HepG2 (cell line): ENCODE data around the gene SERTAD1. TPM values are rescaled to one million over a fixed set of nuclear protein-coding genes. Genes with fewer than 3 reads are reported as not detected.

Source experiments
- ATF5 ChIP-seq: sonication (generic); formaldehyde crosslinking; IDR thresholded peaks from 2 replicates; pipeline ENCODE4 v1.4.0; 2020; ENCODE audit warnings: mild to moderate bottlenecking, low read depth, missing genetic modification reagents
- ATF6 ChIP-seq: sonication (generic); formaldehyde crosslinking; conservative IDR thresholded peaks from 2 replicates; pipeline ENCODE4 v1.4.0; 2020; ENCODE audit warnings: missing genetic modification reagents
- CHD2 ChIP-seq: IDR thresholded peaks from 2 replicates; pipeline ENCODE4 v1.6.1; 2011; ENCODE audit warnings: low read depth, low read length, improper control_type of control experiment
- FLYWCH1 ChIP-seq: sonication (generic); formaldehyde crosslinking; IDR thresholded peaks from 2 replicates; pipeline ENCODE4 v1.8.1; 2023; ENCODE audit warnings: mild to moderate bottlenecking, missing genetic modification reagents
- FOXK1 ChIP-seq: sonication (generic); formaldehyde crosslinking; IDR thresholded peaks from 2 replicates; pipeline ENCODE4 v1.4.0; 2020; ENCODE audit warnings: low read depth, missing genetic modification reagents, borderline replicate concordance
- PAXIP1 ChIP-seq: sonication (generic); formaldehyde crosslinking; conservative IDR thresholded peaks from 2 replicates; pipeline ENCODE4 v1.4.0; 2020; ENCODE audit warnings: mild to moderate bottlenecking, missing genetic modification reagents, moderate library complexity
- SP2 ChIP-seq: sonication (generic); formaldehyde crosslinking; IDR thresholded peaks from 2 replicates; pipeline ENCODE4 v1.5.1; 2020; ENCODE audit warnings: mild to moderate bottlenecking, missing genetic modification reagents
- SRSF1 ChIP-seq: fragments of 200-400 bp; formaldehyde crosslinking; optimal IDR thresholded peaks from 2 replicates; pipeline ENCODE3; 2017; ENCODE audit warnings: mild to moderate bottlenecking, low read depth, low read length, moderate library complexity
- ZNF546 ChIP-seq: sonication (generic); formaldehyde crosslinking; conservative IDR thresholded peaks from 2 replicates; pipeline ENCODE4 v1.8.1; 2023; ENCODE audit warnings: mild to moderate bottlenecking, missing genetic modification reagents
- ZNF605 ChIP-seq: sonication (generic); formaldehyde crosslinking; IDR thresholded peaks from 2 replicates; pipeline ENCODE4 v1.8.0; 2022; ENCODE audit warnings: mild to moderate bottlenecking, missing genetic modification reagents
- ZNF616 ChIP-seq: sonication (generic); formaldehyde crosslinking; IDR thresholded peaks from 2 replicates; pipeline ENCODE4 v1.5.0; 2020; ENCODE audit warnings: low read depth, mild to moderate bottlenecking, missing genetic modification reagents
- ZSCAN9 ChIP-seq: IDR thresholded peaks from 2 replicates; pipeline ENCODE4 v1.6.1; 2016; ENCODE audit warnings: borderline replicate concordance
- polyA plus RNA-seq, 8 experiments: library from polyadenylated mRNA; depleted of rRNA in 3 of 8; stranded (reverse) in 7 of 8; unstranded in 1 of 8; fragments of >200 nt; fragmentation: Illumina TruSeq in 4 of 8; extraction: Trizol in 4 of 8; gene quantifications; 2 replicates each; pipeline versions ENCODE4 v1.2.1 to v1.2.3, GENCODE V29; 2011 to 2016; ENCODE audit warnings: low read depth in 4 of 8, missing spikeins in 1 of 8, mixed read lengths in 1 of 8; ENCODE audit not compliant: insufficient read depth in 1 of 8
- total RNA-seq, 5 experiments: library from RNA; depleted of rRNA; stranded (reverse); fragments of >200 nt; fragmentation: Illumina TruSeq; extraction: Trizol; gene quantifications; 2 replicates each; pipeline ENCODE4 v1.2.3, GENCODE V29; 2016; ENCODE audit warnings: low read depth in 1 of 5
- TF ChIP-seq, protein P1 (sequence below): sonication (generic); formaldehyde crosslinking; IDR thresholded peaks from 2 replicates; pipeline ENCODE4 v1.4.0; 2020; ENCODE audit warnings: missing genetic modification reagents
- TF ChIP-seq, protein P2 (sequence below): sonication (generic); formaldehyde crosslinking; IDR thresholded peaks from 2 replicates; pipeline ENCODE4 v1.5.0; 2020; ENCODE audit warnings: mild to moderate bottlenecking, missing genetic modification reagents

SERTAD1 gene
- total and polyA plus RNA-seq, 2 of the 13 experiments (the other 11 are each of a cell fraction or from before 2014, with no cell fraction given) = 4.3 to 4.5 TPM

- TF ChIP-seq PAXIP1 (no peak; the same call in none of the 2 replicates), FLYWCH1 (CRISPR knock-in tag) (0 out of 2 replicates have a peak, but pooled peaks have one; percentile 12), FOXK1 (CRISPR knock-in tag) (peak; percentile 34; the same call in 1 of the 2 replicates), CHD2 (peak; percentile 54; the same call in 1 of the 2 replicates), ZNF616 (CRISPR knock-in tag) (peak; percentile 70; the same call in 1 of the 2 replicates), ZNF546 (no peak), ATF5 (CRISPR knock-in tag) (no peak), ATF6 (CRISPR knock-in tag) (no peak), SP2 (CRISPR knock-in tag) (peak; percentile 77), SRSF1 (peak; percentile 81), ZNF605 (CRISPR knock-in tag) (peak; percentile 67), ZSCAN9 (0 out of 2 replicates have a peak, but pooled peaks have one; percentile 29)
- TF ChIP-seq, protein P1, sequence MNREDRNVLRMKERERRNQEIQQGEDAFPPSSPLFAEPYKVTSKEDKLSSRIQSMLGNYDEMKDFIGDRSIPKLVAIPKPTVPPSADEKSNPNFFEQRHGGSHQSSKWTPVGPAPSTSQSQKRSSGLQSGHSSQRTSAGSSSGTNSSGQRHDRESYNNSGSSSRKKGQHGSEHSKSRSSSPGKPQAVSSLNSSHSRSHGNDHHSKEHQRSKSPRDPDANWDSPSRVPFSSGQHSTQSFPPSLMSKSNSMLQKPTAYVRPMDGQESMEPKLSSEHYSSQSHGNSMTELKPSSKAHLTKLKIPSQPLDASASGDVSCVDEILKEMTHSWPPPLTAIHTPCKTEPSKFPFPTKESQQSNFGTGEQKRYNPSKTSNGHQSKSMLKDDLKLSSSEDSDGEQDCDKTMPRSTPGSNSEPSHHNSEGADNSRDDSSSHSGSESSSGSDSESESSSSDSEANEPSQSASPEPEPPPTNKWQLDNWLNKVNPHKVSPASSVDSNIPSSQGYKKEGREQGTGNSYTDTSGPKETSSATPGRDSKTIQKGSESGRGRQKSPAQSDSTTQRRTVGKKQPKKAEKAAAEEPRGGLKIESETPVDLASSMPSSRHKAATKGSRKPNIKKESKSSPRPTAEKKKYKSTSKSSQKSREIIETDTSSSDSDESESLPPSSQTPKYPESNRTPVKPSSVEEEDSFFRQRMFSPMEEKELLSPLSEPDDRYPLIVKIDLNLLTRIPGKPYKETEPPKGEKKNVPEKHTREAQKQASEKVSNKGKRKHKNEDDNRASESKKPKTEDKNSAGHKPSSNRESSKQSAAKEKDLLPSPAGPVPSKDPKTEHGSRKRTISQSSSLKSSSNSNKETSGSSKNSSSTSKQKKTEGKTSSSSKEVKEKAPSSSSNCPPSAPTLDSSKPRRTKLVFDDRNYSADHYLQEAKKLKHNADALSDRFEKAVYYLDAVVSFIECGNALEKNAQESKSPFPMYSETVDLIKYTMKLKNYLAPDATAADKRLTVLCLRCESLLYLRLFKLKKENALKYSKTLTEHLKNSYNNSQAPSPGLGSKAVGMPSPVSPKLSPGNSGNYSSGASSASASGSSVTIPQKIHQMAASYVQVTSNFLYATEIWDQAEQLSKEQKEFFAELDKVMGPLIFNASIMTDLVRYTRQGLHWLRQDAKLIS (CRISPR knock-in tag) = peak; percentile 73; the same call in 1 of the 2 replicates
- TF ChIP-seq, protein P2, sequence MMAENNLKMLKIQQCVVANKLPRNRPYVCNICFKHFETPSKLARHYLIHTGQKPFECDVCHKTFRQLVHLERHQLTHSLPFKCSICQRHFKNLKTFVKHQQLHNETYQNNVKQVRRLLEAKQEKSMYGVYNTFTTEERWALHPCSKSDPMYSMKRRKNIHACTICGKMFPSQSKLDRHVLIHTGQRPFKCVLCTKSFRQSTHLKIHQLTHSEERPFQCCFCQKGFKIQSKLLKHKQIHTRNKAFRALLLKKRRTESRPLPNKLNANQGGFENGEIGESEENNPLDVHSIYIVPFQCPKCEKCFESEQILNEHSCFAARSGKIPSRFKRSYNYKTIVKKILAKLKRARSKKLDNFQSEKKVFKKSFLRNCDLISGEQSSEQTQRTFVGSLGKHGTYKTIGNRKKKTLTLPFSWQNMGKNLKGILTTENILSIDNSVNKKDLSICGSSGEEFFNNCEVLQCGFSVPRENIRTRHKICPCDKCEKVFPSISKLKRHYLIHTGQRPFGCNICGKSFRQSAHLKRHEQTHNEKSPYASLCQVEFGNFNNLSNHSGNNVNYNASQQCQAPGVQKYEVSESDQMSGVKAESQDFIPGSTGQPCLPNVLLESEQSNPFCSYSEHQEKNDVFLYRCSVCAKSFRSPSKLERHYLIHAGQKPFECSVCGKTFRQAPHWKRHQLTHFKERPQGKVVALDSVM = peak; percentile 67; the same call in 1 of the 2 replicates
Observed at GRCh38 chr19:40425450-40426287, at the start of gene SERTAD1 (continued).
